GM19240 (cell line): ENCODE measurements around the gene IMMP2L.

ENCODE experiments used
- DNase-seq: peaks from one replicate; pipeline ENCODE4 v3.0.0; 2011; ENCODE audit warnings: low spot score; ENCODE audit not compliant: insufficient read length

Gene IMMP2L

DNA sequence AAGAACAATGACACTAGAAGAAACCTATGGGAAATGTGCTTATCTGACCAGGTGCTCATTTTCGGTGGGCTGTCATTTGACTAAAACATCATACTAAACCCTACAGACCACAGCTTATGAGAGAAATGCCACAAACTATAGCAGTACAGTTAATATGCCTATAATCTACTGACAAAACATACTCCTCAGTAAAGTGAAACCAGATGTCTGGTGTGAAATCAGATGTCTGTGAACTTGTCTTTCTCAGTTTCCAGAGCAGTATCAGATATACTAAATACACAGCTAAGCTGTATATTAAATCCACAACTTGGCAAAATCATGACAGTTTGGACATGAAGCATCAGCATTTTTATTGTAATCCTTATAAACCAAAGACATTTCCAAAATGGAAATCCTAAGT is 3.3 kb downstream of the IMMP2L start:
- no peak for DNase-seq

DNA sequence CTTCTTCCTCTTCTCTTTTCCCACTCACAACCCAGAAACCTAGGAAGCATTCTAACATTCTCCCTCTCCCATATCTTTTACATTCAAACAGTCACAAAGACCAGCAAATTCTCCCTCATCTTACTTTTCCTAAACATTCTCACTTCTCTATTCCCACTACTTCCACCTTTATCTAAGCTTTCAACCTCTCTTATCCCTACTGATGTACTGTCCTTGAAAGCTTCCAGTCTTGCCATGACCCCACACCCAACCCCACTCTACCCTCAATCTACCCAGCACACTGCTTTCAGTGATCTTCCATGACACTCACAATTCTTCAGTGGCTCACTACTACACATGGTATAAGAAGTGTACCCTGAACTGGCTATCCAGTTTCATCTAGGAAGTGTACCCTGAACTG is 5.3 kb downstream of the IMMP2L start:
- no peak for DNase-seq

DNA sequence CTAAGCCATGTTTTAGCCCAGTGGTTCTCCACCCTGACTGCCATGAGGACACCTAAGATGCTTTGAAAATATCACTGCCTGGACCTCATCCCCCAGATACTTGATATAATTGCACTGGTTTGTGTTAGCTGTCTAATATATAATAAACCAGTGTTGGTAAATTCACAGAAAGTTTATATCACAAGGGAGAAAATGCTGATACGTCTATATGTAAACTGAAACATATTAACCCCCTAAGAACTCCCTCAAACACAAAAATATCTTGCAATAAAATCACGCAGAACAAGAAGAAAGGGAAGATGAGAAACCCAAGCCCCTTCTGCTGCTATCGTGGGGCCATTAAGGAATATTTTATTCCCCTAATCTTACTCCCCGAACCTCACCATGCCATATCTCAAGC is 8.2 kb downstream of the IMMP2L start:
- no peak for DNase-seq

DNA sequence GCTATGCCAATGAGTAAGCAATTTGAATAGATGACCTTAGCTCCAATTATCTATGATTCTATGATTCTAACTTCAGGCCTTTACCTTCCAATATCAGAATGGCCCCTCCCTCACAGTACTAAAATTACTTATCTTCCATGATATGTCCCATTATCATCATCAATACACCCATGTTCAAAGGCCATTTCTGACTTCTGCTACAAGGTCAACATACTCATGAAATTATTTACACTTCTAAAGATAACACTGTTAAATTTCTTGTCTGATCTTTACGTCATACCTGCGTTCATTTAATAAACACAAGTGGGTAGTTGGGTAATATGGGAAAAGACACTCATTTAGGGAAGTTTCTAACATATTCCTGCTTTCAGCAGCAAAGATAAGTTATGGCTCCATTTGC is 21.2 kb downstream of the IMMP2L start:
- no peak for DNase-seq

DNA sequence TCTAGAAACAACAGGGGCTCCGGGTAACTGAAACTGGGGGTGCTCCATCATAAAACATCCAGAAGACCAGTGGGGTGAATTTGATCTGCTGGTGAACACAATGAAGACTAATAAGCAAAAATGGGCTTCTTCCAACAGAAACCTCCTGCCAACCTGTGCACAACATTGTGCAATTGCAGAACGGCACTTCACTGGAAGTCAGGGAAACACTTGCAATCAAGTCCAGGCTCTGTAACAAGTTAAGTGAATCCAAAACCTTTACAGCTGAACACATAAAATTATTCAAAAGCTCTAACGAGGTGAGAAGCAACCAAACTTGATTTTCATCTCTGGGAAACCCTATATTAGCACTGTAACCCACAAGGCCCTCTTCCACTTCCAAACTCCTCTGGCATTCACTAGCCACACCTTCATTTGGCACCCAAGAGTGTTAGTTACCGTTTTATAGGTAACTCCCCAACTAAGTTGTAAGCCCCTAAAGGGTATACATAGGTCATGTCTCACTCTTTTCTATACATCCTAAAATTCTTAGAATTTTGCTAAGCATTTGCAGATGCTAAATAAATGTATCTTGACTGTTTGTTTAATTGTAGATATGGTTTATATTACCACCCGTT is 22.0 kb downstream of the IMMP2L start:
- no peak for DNase-seq

DNA sequence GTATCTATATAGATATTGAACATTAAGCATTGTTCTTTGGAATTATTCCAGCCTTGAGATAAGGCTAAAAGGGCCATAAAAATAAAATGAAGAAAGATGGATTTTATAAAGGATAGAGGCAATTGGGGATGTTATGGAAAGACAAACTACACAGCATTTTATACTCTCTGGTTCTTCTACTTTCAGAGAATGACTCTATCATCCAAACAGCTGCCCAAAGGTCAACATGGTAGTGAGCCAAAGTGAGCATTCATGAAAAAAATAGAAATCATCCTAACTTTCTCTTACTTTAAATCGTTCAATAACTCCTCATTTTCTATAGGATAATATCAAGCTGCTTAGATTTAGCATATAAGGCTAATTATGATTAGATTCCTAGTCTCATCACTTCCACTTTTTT is 25.2 kb downstream of the IMMP2L start:
- no peak for DNase-seq

DNA sequence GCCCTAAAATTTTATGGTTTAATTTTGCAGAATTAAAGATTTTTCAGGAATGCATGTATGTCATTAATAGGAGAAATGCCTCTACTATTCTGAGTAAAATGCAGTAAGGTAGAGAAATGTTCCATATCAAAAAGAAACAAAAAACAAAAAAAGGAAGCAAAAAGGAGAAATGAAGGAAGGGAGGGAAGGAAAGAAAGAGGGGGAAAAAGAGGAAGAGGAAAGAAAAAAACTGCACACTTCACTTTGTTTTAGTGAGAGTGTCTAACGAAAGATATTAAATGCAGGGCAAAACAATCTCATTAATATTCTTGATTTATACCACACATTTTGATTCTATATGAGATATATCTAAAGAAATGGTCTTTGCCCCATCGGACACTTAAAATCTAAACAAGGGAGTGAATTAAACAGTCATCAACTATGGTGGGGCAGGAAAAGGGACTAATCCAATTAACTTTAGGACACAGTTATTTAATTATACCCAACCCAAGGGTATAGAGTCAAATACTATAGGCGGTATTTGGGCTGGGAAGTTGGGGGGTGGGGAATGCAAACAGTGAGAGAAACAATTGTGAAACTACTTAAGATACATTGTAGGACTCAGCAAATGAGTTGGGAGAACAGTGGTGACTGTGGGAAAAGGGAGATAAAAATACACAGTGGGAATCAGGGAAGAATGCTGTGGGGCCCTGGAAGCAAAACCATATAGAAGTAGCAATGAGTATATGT is 27.0 kb downstream of the IMMP2L start:
- no peak for DNase-seq

DNA sequence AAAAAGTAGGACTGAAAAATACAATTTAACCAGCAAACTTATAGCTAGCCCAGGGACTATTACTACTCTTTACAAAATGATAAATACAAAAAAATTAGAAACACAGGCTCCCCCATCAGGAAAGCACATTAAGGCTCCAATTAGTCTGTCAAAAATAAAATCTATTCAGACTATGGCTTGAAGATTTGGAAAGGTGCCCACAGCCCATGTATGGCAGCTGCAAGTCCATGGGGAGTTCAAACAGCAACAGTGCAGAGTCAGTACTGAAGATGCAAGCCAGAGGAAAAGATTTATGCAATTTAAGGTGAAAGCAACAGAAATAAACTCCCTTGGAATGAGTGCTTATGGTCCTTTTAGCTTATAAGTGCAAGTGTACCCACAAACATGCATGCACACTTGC is 29.7 kb downstream of the IMMP2L start:
- no peak for DNase-seq

DNA sequence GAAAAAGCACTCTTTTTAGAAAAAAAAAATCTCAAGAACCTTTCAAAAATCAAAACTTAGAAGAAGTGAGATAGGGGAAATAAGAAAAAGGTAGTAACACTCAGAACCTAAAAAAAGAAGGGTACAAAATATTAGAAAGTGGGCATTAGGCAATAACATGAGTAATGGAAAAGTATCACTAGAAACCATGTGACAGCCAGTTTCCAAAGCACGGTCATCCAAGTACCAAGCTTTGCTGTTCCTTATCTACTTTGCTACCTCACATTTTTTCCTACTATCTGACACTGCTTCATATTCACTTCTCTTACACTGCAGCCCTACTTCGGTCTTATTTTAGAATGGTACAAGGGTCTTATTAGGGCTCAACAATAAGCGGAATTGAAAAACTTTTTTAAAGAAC is 30.3 kb downstream of the IMMP2L start:
- no peak for DNase-seq

DNA sequence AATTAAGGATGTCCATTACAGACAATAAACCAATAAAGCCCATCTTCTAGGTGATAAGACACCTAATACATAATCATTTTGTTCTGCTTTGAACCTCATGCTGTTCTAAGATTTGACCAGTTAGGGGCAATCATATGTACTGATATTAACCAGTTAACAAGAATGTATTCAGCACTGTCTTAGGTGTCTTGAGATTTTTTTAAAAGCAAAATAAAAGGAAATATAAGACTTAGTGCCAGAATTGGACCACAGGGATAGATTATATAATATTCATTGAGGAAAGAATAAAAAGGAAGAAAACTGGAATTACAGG is 32.0 kb downstream of the IMMP2L start:
- DNase-seq: no peak

DNA sequence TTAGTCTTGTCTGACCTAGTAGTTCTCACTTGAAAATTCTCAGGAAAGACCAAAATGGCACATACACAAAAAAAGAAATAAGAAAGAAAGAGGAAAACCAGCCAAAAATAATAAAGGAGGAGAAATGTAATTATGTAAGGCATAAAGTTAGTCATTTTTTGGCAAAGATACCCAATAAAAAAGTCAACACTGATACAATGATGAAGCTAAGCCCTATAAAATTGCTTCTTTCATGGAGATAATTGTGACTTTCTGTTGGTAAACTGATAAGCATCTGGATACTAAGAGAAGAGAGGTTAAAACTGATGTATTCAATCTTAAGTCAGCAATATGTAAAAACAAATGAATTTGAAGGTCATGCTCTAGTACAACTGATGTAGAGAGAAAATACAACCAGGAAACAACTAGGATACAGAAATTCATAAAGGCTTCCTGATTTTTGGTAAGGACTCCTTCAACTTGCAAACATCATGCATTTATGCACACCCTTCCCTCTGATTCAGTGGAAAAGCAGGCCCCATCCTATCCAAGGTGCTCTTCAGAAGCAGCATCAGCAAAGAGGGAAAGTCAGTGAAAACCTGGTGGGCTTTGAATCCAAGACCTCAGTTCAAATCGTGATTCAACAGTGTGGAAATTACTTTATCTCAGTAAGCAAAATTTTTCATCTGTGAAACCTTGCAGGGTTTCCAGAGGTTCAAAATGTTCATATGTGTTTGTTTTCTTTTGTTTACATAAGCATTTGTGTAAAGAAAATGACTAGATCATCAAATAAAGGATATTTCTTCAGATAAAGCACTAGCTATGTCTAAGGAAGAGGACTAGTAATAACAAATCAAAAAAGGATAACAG is 32.6 kb downstream of the IMMP2L start:
- no peak for DNase-seq

DNA sequence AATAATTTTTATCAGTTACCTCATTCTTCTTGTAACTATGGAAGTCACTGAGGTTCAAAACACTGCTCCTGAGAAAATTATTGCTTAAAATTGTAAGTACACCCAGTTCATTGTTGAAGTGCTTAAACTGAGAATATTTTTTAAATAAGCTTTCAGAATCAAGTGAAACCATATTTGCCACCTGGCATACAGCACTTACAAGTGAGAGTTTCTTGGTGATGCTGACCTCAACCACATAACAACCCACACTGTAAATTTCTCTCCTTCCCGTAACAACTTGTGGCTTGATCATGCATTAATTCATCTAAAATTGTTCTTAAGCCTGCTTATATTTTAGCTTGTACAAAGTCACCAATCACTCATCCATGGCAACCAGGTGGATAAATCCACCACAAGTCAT is 34.0 kb downstream of the IMMP2L start:
- no peak for DNase-seq

DNA sequence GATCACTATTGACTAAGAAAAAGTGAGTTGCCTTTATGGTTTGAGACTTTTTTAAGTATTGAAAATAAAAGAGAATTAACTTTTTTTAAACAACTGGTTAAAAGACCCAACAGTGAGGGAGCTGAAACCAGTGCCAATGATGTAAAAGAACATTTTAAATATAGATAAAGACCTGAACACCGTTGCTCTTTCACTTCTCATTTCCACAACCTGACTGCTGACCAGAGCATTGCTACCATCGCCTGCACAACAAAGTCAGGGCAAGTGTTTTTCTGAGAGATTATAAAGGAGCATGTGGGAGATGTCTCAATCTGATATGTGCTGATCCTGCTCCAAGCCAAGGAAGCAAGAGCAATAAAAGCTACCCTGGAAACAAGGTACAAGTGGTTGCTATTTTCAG is 34.7 kb downstream of the IMMP2L start:
- peak; percentile 5 for DNase-seq

DNA sequence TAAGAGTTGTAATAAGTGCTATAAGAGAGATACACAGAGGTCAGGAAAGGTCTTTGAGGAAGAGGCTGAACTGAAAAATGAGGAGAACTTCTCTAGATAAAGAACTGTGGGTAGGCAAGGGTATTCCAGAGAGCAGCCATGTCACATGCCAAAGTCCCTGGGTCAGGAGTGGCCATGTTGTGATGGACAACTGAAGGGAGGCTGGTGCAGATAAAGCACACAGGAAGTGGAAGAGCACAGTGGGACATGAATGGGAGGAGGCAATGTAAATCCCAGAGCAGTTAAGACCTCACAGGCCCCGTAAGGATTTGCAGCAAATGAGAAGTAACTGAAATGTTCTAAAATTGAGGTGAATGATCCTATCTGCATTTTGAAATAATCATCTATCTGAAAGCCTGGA is 37.2 kb downstream of the IMMP2L start:
- no peak for DNase-seq

DNA sequence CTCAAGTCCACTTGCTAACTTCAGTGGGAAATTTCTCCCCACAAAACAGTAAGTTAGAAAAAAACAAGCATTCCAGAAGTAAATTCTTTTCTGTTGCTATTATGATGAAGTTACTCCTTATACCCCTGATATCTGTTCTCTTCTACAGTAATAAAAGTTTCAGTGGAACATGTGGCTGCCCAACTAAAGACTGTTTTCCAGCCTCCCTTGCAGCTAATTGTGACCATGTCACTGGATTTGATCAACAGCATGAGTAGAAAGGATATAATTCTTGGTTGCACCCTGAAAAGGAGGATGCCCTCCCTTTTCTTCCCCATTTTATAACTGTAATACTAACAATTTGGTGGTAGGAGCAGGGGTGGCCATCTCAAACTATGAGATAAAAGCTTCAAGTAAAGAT is 40.6 kb downstream of the IMMP2L start:
- no peak for DNase-seq

DNA sequence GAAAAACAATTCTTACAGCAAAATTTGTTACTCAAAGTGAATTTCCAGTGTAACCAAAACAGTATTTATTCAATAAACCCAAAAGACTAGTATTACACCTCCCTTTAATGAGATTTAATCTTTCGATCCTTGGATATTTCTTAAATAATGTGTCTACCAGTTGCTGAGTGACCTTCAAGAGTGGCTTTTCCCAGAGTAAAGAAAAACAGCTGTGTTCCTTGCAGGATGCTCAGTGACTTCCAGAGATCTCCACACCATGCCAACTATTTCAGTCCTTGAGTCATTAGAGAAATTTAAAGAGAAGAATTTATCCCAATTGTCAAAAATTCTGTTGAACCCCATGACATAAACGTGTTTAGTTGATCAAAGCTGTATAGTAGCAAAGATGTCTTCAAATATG is 44.0 kb downstream of the IMMP2L start:
- no peak for DNase-seq

DNA sequence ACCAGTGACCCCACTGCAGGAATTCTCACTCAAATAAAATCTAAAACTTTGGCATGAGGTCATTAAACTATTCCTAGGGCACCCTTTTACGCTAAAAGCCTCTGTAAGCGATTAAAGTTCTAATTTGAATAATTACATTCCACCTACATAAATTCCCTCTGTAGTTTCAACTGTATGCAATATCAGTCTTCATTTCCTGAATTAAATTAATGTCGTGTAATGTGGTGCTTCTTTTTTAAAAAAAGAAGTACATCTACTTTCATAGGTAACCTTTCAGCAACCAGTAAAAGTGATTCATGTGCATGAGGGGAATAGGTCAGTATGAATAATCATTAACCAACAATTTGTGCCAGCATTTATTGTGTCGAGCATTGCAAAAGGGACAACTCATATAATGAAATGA is 44.7 kb downstream of the IMMP2L start:
- DNase-seq: no peak

DNA sequence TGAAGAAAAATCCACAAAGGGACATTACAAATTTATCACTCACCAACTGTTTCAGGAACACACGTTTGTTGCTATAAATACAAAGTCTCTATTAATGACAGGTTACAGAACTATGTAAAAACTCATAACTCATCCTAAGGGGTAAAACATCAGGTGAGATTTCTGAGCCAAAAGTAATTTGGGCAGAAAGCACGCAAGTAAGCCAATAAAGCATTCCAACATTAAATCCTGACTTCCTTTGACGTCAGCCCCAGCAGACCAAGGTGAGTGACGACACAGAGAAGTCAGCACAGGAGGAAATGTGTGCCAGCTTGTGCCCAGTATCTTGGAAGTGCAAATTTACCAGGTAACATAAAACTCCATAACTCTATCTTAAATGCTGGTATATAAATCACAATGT is 45.7 kb downstream of the IMMP2L start:
- no peak for DNase-seq

DNA sequence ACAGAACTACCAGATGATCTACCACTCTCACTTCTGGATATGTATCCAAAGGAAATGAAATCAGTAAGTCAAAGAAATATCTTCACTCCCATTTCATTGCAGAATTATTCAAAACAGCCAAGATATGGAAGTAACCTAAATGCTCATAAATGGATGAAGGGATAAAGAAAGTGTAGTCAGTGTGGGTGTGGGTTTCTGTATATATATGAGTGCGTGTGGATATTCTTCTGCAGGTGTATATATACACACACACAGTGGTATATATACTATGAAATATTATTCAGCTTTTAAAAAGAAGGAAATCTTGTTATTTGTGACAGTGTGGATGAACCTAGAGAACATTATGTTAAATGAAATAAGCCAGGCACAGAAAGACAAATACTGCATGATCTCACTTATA is 48.7 kb downstream of the IMMP2L start:
- no peak for DNase-seq

DNA sequence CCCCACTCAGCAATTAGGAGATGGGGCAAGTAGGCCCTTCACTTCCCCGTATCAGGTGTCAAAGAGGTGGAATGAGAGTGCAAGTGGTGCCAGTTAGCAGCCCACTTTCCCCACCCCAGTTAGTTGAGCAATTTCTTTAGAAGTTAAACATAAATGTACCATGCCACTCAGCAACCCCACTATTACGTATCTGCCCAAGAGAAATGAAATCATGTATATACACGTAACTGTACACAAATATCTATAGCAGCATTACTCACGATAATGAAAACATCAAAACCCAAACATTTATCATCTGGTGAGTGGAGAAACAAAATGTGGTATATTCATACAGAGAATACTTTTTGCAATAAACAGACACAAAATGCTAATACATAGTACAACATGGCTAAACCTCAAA is 50.4 kb downstream of the IMMP2L start:
- DNase-seq: no peak

DNA sequence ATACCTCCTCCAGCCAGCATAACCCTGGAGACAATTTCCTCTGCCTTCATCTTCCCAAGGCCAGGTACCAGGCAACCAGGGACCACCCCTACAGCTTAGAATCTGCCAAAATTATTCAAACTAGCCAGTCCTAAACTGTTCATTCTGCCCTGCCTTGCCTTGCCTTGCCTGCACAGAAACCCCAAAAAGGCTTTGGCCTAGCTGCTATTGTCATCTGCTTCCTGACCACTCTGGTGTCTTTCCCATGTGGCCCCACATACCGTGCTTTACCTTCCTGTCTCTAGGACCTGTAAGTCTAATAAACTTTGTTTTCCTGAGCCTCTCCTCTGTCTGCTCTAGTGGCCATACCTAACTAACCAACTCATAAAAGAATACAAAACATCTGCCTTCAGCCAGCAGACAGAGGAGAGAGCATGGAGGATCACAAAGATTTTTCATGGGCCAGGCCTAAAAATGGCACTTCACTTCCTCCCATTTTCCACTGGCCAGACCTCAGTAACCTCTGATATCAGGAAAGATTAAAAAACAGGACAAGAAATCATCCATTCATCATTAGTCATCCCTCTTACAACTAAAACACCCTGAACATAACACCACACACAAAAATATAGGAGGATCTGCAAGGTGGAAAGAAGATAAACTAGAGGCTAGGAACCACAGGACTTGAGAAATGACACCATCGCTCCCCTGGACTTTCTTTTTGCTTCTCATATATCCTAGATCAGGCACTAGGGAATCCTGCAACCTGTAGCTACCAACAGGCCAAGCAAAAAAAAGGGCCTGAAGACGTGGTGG is 51.5 kb downstream of the IMMP2L start:
- no peak for DNase-seq

DNA sequence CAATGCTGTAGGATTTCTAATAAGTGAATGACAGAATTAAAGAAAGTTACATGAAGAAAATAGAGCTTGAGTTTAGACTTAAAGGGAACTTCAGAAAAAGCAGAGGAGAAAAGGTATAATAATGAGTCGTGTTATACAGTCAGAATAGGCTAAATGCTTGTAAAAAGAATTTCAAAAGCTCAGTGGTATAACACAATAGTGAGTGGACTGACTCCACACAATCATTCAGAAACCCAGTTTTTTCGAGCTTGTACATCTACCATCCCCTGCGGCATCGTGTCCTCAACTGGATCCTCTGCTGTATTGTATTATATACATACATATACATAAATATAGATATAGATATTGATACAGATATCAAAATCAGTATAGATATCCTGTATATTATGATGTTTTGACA is 52.2 kb downstream of the IMMP2L start:
- DNase-seq: no peak
